ENCODE results near the gene TRUB1. TPM values are rescaled to one million over a fixed set of nuclear protein-coding genes. Genes with fewer than 3 reads are reported as not detected.
A peak's percentile ranks its signal among the peaks of the same experiment; 100 is the strongest.

Gene TRUB1
- total and polyA plus RNA-seq, 2 experiments from 2014 or later, result 17.4 to 19.6 TPM

DNA sequence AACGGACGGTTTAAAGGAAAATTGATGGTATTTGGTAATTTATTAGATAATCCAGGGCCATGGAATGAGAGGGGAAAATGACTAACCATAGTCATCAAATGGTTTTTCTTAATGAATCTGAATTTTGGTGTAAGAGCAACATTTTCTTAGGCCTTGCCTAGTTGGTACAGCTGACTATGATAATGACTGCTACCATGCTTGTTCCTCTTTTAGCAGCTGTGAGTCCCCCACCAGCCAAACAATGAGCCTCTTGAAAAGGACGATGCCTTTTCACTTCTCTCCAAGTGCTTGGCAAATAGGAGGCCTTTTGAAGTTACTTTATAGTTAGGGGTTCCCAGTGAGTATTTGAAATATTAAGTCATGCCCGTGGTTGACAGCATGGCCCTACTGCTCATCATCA is 53.0 kb downstream of the TRUB1 start:
- 86 to 89% methylated on average over 4 of the region's 4 CpGs for WGBS, 2 experiments (ENCODE audit: low coverage in 1 of 2, low lambda C conversion rate in 2 of 2, missing lambda C conversion rate in 2 of 2)
- in situ Hi-C loops (cut with MboI), result no loop called here
- H3K27ac ChIP-seq, result no peak overlapping the region
- TF ChIP-seq EZH2 (IDR thresholded peaks at IDR 0.05; ENCODE audit: insufficient read depth, poor library complexity, severe bottlenecking) (no peak), EZH2phosphoT487 (IDR thresholded peaks at IDR 0.05; ENCODE audit: insufficient read depth, low read depth) (no peak)
- H3K79me2 ChIP-seq (ENCODE audit: insufficient read depth), result no peaks in the 10 kb centered on the region
- no peaks in the 10 kb centered on the region; the same call in 1 of the 2 replicates for H3F3A ChIP-seq (ENCODE audit: insufficient read depth)
- peaks cover 8% of the 10 kb centered on the region for H3K4me1 ChIP-seq (ENCODE audit: insufficient read depth)
- no peak for DNase-seq
- no peaks in the 10 kb centered on the region for H3K9me3 ChIP-seq (ENCODE audit: low read depth)
- no peak overlapping the region for H3K4me2 ChIP-seq (ENCODE audit: unreplicated experiment)
- no peak overlapping the region for H3K9ac ChIP-seq
- no peak overlapping the region for H3K4me3 ChIP-seq
- H3K36me3 ChIP-seq (ENCODE audit: low read depth), result no peaks in the 10 kb centered on the region
- H2AFZ ChIP-seq, result no peak overlapping the region
- H3K9me2 ChIP-seq (ENCODE audit: insufficient read depth), result no peaks in the 10 kb centered on the region
- no peaks in the 10 kb centered on the region for H4K20me1 ChIP-seq (ENCODE audit: insufficient read depth)
- no peaks in the 10 kb centered on the region for H3K27me3 ChIP-seq (replicated peaks; ENCODE audit: insufficient read depth)

DNA sequence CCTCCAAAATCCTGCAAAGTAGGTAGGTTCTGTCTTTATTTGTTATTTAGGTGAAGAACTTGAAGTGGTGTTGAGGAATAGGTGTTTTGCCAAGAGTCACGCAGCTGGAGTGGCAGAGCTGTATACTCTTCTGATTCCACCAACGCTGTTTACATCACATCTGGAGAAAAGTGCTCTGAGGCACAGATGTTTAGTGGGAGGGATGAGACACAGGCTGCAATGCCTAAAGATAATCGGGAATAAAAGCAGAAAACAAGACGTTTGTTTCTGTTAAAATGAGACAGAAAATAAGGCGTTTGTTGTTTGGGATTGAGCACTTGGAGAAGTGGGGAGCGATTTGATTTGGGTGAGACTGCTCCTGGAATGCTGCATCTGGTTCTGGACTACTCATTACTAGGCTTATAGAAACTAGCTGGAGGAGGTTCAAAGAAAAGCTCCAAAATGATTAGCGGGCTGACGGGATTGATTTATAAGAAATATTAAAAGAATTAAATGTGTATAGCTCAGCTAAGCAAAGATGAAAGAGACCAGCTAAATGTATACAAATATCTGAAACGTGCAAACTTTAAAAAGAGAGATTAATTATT is 54.3 kb downstream of the TRUB1 start:
- H3K9me3 ChIP-seq (ENCODE audit: low read depth), result no peaks in the 10 kb centered on the region
- H4K20me1 ChIP-seq (ENCODE audit: insufficient read depth), result no peaks in the 10 kb centered on the region
- no peak overlapping the region for H2AFZ ChIP-seq
- no peak overlapping the region for H3K9ac ChIP-seq
- WGBS, 2 experiments (ENCODE audit: low coverage in 1 of 2, low lambda C conversion rate in 2 of 2, missing lambda C conversion rate in 2 of 2), result 40 to 43% methylated on average over 9 of the region's 9 CpGs
- no peaks in the 10 kb centered on the region for H3K79me2 ChIP-seq (ENCODE audit: insufficient read depth)
- no peaks in the 10 kb centered on the region for H3K36me3 ChIP-seq (ENCODE audit: low read depth)
- no peaks in the 10 kb centered on the region for H3K9me2 ChIP-seq (ENCODE audit: insufficient read depth)
- TF ChIP-seq EZH2phosphoT487 (IDR thresholded peaks at IDR 0.05; ENCODE audit: insufficient read depth, low read depth) (no peak), EZH2 (IDR thresholded peaks at IDR 0.05; ENCODE audit: insufficient read depth, poor library complexity, severe bottlenecking) (no peak)
- DNase-seq, result no peak
- H3K27me3 ChIP-seq (replicated peaks; ENCODE audit: insufficient read depth), result no peaks in the 10 kb centered on the region
- no peaks in the 10 kb centered on the region; the same call in 1 of the 2 replicates for H3F3A ChIP-seq (ENCODE audit: insufficient read depth)
- in situ Hi-C loops (cut with MboI), result no loop called here
- no peak overlapping the region for H3K27ac ChIP-seq
- no peak overlapping the region for H3K4me3 ChIP-seq
- no peak overlapping the region for H3K4me2 ChIP-seq (ENCODE audit: unreplicated experiment)
- H3K4me1 ChIP-seq (ENCODE audit: insufficient read depth), result peaks cover 16% of the 10 kb centered on the region

DNA sequence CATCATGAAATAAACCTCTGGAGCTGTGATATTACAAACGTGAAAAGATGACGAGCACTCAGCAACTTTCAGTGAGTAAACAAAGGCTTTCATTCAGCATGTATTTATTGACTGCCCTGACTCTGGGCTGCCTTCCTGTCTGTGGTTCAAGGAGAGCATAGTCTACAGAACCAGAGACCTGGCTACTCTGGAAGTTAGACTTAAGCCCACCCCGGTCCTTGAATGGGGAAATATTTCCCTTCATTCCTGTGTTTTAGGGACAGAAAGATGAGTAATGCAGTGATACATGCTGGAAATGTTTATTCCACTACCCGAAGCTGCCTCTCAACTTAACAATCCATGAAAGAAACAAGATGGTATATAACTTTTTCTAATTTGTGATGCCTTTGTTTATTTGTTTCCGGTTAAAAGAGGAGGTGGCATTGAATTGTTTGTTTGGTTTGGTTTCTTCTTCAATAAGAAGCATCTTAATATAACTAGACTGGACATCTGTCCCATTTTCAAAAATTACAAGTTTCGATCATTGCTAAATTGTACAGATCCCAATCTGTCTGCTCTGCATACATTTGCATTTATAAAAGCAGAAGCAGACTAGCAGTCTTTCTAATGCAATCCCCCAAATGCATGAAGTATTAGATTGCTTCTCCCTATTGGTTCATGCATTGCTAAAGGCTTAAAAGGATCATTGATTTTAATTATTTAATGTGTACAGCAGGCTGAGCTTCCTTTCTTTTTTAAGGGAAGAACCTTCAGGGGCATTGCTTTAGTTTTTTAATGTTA is 57.7 kb downstream of the TRUB1 start:
- no peaks in the 10 kb centered on the region for H3K79me2 ChIP-seq (ENCODE audit: insufficient read depth)
- peaks cover 16% of the 10 kb centered on the region for H3K4me1 ChIP-seq (ENCODE audit: insufficient read depth)
- no peak overlapping the region for H3K4me2 ChIP-seq (ENCODE audit: unreplicated experiment)
- no peak overlapping the region for H3K4me3 ChIP-seq
- H3K9ac ChIP-seq, result no peak overlapping the region
- no peak overlapping the region for H3K27ac ChIP-seq
- no peak for TF ChIP-seq EZH2 (IDR thresholded peaks at IDR 0.05; ENCODE audit: insufficient read depth, poor library complexity, severe bottlenecking)
- no peaks in the 10 kb centered on the region for H3F3A ChIP-seq (ENCODE audit: insufficient read depth)
- H3K36me3 ChIP-seq (ENCODE audit: low read depth), result no peaks in the 10 kb centered on the region
- peak; percentile 43 for DNase-seq
- 75 to 78% methylated on average over 6 of the region's 6 CpGs for WGBS, 2 experiments (ENCODE audit: low coverage in 1 of 2, low lambda C conversion rate in 2 of 2, missing lambda C conversion rate in 2 of 2)
- no peaks in the 10 kb centered on the region for H3K9me3 ChIP-seq (ENCODE audit: low read depth)
- in situ Hi-C loops (cut with MboI), result no loop called here
- no peaks in the 10 kb centered on the region for H3K27me3 ChIP-seq (replicated peaks; ENCODE audit: insufficient read depth)
- no peaks in the 10 kb centered on the region for H3K9me2 ChIP-seq (ENCODE audit: insufficient read depth)
- no peaks in the 10 kb centered on the region for H4K20me1 ChIP-seq (ENCODE audit: insufficient read depth)
- no peak overlapping the region for H2AFZ ChIP-seq

DNA sequence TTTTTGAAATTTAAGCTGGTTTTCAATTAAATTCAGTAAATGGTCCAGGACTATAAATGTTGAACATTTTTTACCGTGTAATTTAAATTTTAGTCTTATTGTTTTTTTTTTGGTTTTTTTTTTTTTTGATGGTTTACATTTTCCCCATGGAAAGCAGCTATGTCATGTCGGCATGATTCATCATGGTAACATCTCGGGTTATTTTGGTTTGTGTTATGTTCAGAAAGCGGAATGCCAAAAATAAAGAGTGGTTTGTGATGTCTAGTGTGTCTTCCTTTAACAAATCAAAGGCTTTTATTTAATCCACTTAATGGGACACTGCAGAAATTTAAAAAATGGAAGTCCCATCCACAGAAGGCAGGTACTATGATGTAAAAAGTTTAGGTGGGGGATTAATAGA is 58.5 kb downstream of the TRUB1 start:
- H2AFZ ChIP-seq, result no peak overlapping the region
- 49 to 50% methylated on average over 4 of the region's 4 CpGs for WGBS, 2 experiments (ENCODE audit: low coverage in 1 of 2, low lambda C conversion rate in 2 of 2, missing lambda C conversion rate in 2 of 2)
- in situ Hi-C loops (cut with MboI), result no loop called here
- DNase-seq, result peak; percentile 46
- no peaks in the 10 kb centered on the region for H3K36me3 ChIP-seq (ENCODE audit: low read depth)
- no peak overlapping the region for H3K27ac ChIP-seq
- H3K9me2 ChIP-seq (ENCODE audit: insufficient read depth), result no peaks in the 10 kb centered on the region
- H3K9me3 ChIP-seq (ENCODE audit: low read depth), result no peaks in the 10 kb centered on the region
- no peak overlapping the region for H3K4me3 ChIP-seq
- no peak overlapping the region for H3K9ac ChIP-seq
- peaks cover 20% of the 10 kb centered on the region for H3K4me1 ChIP-seq (ENCODE audit: insufficient read depth)
- no peaks in the 10 kb centered on the region for H3K27me3 ChIP-seq (replicated peaks; ENCODE audit: insufficient read depth)
- H3K79me2 ChIP-seq (ENCODE audit: insufficient read depth), result no peaks in the 10 kb centered on the region
- no peaks in the 10 kb centered on the region for H3F3A ChIP-seq (ENCODE audit: insufficient read depth)
- TF ChIP-seq EZH2phosphoT487 (IDR thresholded peaks at IDR 0.05; ENCODE audit: insufficient read depth, low read depth), result no peak
- TF ChIP-seq EZH2 (IDR thresholded peaks at IDR 0.05; ENCODE audit: insufficient read depth, poor library complexity, severe bottlenecking), result no peak
- no peaks in the 10 kb centered on the region for H4K20me1 ChIP-seq (ENCODE audit: insufficient read depth)
- H3K4me2 ChIP-seq (ENCODE audit: unreplicated experiment), result peak overlapping the region; percentile 1
